ENCODE results near the gene SGCD.
"Not testable (repeated sequence)": the region's sequence is repeated elsewhere in the genome, so short reads cannot be mapped to it uniquely, and the experiment has no call there.

Gene SGCD

GRCh38 chr5:156664832-156665231 lies 337.9 kb downstream of the SGCD start:
- DNase-seq = not testable (repeated sequence)

DNA sequence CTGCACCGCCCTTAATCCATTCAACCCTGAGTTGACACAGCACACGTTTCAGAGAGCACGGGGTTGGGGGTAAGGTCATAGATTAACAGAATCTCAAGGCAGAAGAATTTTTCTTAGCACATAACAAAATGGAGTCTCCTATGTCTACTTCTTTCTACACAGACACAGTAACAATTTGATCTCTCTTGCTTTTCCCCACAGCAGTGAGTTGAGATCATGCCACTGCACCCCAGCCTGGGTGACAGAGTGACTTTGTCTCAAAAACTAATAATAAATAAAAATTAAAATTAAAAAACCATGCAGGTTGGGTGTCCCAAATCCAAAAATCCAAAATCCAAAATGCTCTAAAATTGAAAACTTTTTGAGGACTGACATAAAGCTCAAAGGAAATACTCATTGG lies 339.7 kb downstream of the SGCD start:
- not testable (repeated sequence) for DNase-seq

- DNase-seq = no peak
Measured at GRCh38 chr5:156667616-156668015, 340.7 kb downstream of the SGCD start.

- DNase-seq = no peak
Measured at GRCh38 chr5:156669416-156669815, 342.5 kb downstream of the SGCD start.

DNA sequence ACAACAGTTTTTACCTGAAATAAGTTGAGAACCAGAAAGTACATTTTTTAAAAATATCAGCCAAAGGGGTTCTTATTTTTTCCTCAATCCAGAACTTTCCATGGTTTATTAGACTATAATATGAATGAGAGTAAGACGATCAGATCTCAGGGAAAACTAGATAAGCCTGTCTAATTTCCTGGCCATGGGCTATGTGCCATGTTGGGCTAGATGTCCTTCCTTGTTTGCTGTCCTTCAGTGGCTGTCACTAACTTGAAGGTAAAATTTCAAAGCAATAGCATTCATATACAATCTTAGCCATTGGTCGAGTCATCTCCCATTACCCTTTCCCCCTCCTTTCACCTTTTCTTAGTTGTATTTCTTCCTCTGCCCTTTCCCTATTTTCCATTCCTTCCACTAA lies 343.7 kb downstream of the SGCD start:
- no peak for DNase-seq

DNA sequence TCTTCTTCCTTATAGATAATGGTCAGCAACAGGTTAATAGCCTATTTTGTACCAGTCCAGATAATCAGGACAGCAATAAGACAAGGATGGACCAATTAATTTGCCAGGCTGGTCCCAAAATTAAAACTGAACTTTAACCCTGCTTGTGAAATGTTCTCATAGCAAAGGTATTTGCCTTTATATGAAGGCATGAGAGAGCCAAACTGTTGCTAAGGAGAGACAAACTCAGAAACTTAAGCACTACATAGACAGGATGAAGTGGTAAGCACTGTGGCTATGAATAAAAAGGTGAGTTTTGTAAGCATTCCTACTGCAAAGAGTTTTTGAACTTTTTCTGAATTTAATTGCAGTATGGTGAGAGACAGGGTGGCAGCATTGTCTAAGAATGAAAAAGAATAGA lies 348.4 kb downstream of the SGCD start:
- no peak for DNase-seq

- DNase-seq = no peak
Measured at GRCh38 chr5:156677963-156678362, 351.0 kb downstream of the SGCD start.

DNA sequence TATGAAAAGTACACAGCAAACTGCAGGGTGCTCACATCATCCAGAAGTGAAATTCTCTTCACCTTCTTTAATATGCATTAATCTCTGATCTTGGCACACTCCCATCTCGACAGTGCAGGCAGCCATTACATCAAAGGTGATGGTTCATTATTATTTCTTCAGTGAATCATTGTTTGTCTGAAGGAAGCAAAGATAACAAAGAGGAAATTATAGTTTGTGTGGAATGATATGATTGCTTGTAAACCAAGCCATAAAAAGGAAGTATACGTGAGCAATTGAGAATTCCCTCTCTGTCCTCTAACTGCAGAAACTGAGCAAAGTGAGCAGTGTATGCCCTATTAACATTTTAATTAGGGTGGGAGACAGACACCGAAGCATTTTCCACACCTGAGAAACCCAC lies 351.5 kb downstream of the SGCD start:
- no peak for DNase-seq

DNA sequence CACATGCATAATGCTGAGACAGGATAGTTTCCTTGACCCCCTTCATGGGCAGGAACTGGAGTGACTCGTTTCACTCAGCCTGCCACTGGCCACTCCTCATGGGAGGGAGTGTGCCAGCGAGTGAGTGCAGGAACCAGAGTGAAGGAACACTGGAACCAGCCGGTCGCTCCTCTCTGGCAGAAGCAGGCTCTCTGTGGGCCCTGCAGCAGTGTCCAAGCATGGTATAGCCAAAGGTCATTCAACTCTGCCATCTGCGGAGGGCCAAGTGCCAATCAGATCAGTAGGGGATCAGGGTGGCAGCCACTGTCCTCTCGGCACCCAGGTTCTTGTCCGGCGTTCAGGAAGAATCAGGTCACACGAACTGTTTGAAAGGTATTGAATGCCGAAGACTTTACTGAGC lies 353.9 kb downstream of the SGCD start:
- no peak for DNase-seq

DNA sequence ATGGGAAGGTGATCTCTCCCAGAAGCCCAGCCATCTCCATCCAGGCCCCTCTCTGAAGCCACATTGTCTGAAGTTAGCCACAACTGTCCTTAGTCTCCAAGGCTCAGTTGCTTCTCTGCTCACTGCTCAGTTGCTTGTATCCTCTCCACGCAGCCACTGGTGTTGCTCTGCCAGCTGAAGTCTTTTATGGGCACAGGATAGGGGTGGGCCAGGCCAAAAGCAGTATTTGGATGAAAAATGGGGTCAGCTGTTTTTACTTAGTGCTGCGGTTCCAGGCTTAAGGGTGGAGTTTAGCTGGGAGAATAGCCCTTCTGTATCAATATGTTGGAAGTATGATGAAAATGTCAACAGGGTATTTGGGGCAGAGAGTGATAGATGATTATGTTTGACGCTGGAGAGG lies 354.3 kb downstream of the SGCD start:
- DNase-seq = no peak

DNA sequence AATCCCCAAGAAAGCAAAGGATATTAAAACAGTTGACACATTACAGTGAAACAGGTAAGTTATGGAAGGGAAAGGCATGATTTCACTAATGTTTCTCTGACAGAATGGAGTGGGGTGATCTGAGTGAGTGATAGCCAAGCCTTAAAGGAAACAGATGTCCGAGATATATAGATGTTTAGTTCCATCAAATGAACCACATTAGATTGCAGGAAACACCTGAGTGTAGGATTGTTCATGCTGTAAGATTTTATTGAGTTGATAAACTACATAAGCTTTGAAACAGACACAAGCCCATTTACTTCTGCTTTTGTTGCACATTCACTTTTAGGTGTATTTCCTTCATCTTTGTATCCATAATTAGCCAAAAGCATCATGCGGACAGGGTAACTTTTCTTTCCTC lies 356.0 kb downstream of the SGCD start:
- no peak for DNase-seq

DNA sequence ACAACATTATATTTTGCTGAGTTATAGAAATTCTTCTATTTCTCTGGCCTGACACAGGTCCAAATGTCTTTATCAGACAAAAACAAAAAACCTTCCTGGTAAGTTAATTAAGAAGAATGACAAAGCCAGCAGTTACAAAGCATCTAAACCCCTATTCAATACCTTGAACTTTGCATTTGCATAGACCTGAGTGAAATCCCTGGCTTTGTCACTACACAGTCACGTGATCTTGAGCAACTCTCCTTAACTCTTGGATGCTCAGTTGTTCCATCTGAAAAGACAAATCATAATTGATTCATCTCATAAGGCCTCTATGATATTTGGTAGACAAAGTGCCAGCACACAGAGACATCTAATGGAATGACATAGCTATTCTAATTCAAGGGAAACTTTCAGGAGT lies 356.5 kb downstream of the SGCD start:
- no peak for DNase-seq

DNA sequence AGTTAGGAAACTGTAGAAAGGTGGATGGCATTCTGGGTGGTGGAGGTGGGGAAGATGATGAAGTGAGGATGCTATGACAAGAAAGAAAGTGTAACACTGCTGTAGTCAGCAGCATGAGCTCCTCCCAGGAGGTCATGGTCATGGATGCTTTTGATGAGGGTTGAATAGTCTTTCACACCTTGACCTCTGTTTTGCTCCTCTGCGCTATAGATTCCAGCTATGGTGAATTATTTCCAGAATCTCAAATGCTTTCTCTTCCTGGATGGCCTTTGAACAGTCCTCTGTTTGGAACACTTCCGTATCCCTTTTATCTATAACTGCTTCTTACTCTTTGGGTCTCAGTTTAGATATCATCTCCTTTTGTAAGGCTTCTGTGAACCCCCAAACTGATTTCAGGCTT lies 357.3 kb downstream of the SGCD start:
- DNase-seq = no peak

DNA sequence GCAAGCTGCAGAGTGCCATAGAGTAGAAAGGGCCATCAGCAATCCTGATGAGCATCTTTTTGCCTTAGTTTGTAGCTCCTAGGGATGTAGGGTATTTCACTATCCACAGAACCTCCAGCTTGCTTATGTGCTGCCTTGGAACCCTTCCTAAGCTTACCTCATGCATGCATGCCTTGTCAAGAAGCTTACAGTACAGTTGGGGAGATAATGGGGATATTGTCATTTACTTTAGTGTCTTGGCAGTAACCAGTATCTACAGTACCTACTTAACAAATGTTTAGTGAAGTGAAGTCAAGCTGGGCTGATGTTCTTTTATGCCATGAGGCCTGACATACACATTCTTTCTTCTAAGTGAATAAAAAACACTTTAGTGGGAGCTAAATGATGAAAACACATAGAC lies 358.5 kb downstream of the SGCD start:
- no peak for DNase-seq

DNA sequence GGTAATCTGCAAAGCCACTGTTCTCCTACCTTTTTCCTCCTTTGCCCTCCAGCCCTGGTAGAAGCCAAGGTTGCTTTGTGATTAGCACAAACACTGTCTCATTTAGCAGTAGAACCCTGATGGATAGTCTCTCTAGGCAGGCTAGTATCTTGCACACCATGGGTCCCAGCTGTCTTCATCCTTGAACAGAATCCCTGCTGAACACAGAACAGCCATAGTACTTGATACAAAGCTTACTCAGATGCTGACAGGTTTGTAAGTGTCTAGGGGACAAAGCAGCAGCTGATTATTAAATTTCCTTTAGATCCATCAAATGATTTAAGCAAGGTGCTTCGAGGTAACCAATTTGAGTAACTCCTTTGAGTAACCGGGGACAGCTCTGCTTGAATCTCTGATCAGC lies 359.4 kb downstream of the SGCD start:
- DNase-seq = no peak

- DNase-seq = no peak
Measured at GRCh38 chr5:156686796-156687195, 359.8 kb downstream of the SGCD start.

- no peak for DNase-seq
Measured at GRCh38 chr5:156687514-156687913, 360.6 kb downstream of the SGCD start.

- no peak for DNase-seq
Measured at GRCh38 chr5:156691572-156691971, 364.6 kb downstream of the SGCD start.

DNA sequence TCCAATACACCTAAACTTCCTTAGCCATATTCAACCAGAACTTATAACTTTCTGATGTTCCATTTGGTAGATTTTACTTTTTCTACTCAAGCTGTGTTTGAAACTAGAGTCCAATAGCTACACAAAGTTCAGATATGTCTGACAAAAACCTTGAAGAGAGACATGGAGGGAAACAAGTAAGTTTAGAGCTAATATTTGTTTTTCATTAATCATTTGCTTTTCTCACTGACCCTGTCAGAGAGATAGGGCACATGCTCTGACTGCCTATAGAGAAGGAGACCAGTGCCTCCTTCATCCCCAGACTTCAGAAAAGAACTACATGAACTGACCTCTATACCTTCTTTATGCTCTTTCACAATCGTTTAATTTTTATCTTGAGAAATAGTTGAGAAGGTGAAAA lies 366.1 kb downstream of the SGCD start:
- DNase-seq = no peak

DNA sequence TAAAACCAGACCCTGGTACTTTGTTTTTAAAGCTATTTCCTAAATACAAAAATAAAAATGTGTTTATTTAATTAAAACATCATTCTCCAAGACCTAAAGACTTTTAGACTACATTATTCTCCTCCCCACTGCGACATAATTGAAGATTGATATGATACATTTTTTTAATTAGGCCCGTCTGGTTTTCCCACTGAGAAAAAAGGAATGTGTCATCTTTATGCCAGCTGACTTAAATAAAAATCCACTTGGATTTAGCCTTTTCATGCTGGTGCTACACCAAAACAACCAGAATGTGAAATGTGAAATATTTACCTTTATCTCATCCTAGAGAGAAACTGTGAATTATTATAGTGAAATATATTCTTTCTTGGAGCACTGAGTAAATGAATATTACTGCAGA lies 367.6 kb downstream of the SGCD start:
- no peak for DNase-seq

- DNase-seq = no peak
Measured at GRCh38 chr5:156695774-156696173, 368.8 kb downstream of the SGCD start.

GRCh38 chr5:156698323-156698722 lies 371.4 kb downstream of the SGCD start:
- no peak for DNase-seq

DNA sequence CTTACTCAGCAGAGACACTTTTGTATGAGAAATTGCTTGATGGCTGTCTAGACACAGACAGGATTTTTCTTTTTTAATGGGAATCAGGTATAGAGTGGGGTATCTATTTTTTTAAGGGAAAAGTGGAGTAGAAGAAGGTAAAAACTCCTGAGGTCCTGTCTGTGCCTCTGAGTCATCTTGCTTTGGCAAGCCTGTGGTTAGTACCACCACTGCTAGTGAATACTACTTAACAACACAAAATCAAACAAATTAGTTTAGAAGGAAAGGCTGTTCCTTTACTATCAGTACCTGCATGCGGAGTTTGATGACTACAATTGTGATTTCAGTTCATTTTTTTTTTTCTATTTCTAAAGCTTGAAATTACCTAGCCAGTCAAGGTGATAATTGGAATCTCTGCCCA lies 372.2 kb downstream of the SGCD start:
- no peak for DNase-seq

DNA sequence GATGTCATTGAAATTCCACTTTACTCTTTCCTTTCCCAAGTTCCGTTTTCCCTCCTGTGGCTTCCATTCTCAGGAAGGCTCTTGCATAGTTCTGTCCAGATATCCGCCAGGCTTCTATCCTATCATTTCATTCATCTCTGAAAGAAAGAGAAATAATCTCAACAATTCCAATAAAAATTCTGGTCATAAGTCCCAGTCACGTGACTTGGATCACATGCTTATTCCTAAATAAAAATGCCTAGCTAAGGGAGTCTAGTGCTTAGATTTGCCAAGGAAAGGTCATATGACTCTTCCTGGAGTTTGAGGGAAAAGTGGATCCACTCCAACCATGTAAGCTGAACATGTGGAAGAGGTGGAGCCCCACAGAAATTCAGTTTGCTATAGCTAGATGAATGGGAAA lies 377.2 kb downstream of the SGCD start:
- DNase-seq = no peak

DNA sequence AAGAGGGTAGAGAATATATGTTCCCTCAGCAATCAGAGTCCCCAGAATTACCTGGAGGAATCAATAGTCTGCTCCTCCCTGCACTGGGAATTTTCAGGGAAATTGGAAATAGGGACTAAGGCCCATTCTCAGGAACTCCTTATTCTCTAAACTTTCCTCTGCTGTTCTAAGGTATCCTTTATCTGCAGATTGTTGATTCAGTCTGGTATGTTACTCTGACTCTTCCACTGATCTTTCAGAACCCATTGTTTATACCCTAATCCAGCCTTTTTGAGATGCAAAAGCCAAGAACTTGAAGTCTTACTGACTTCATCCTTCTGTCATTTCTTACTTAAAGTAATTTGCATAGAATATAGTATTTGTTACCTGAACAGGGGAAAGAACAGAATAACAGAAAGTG lies 379.7 kb downstream of the SGCD start:
- no peak for DNase-seq

DNA sequence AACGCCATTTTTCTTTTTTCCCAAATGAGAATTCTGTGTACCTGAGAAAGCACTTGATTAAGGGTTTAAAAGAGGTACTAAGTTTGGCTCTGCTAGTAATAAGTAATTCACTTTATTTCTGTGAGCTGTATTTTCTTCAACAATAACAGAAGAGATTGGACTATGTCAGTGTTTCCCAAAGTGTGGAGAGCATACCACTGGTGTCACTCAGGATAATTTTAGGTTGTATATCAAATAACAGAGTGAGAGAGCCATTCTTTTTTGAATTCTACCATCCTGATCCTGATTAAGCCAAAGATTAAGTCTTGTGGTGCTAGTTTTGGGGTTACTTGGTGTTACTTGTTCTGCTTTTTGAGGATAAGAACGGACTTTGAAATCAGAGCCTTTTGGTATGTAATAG lies 380.8 kb downstream of the SGCD start:
- DNase-seq = no peak
